Measurements from ENCODE around the gene ALDH1A3. TPM values are rescaled to one million over a fixed set of nuclear protein-coding genes. Genes with fewer than 3 reads are reported as not detected.
A peak's percentile ranks its signal among the peaks of the same experiment; 100 is the strongest.

ALDH1A3 gene
- total and polyA plus RNA-seq, 2 of the 4 experiments (the other 2 are of a cell fraction), result 3.1 to 5.0 TPM

DNA sequence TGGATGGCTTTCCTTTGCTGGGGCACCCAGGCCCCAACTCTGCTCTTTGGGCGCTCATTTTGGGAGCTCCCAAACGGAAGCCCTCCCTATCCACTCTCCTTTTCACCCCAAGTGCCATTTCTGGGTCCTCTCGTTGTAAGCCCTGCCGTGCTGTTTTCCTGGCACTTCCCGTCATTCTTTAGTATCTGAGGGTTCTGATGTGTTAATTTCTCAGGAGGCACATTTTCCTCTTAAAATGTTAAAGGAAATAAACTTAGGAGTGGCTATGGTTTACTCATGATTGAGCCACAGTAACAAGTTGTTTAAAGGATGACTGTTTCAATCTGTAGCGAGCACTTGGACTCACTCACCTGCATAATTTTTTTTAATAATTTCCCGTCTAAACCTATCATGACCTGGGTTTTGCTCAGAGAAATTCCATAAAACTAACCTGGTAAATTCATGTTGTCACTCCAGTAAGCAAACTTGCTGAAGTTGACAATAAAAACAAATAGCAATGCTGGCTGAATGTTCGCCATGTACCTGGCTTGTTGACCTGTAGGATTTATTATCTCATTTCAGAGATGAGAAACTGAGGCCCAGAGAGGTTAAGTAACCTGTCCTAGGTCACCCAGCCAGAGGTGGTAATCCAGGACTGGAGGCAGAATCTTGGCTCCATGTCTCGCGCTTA lies 10.6 kb downstream of the ALDH1A3 start:
- Histone ChIP-seq H3K4ac (ENCODE audit: low read depth, low read length) (no peak overlapping the region), H3K14ac (replicated peaks; ENCODE audit: low read depth, low read length) (no peak overlapping the region), H3K9me3 (ENCODE audit: control insufficient read depth, insufficient read depth, low read length) (no peaks in the 10 kb centered on the region), H3K4me1 (ENCODE audit: control insufficient read depth, insufficient read depth, low read length) (peaks cover 9% of the 10 kb centered on the region), H4K91ac (ENCODE audit: insufficient read depth, low read depth, low read length) (0 out of 2 replicates have a peak overlapping the region, but pooled peaks have one; percentile 23), H4K20me1 (ENCODE audit: insufficient read depth, low read length) (no peaks in the 10 kb centered on the region), H2AK9ac (replicated peaks; ENCODE audit: low read depth, low read length, poor library complexity) (no peak overlapping the region), H3K9ac (ENCODE audit: low read depth, low read length) (no peak overlapping the region), H3K4me3 (ENCODE audit: insufficient read depth, low read depth, low read length) (no peak overlapping the region), H2BK20ac (ENCODE audit: low read depth, low read length) (no peak overlapping the region), H3K27me3 (ENCODE audit: control insufficient read depth, insufficient read depth, low read length) (peaks cover 1% of the 10 kb centered on the region; the same call in 1 of the 2 replicates), H2AK5ac (ENCODE audit: low read depth, low read length) (no peak overlapping the region), H2AFZ (replicated peaks; ENCODE audit: low read length, poor library complexity) (peak overlapping the region; percentile 77), H4K5ac (ENCODE audit: low read depth, low read length) (no peak overlapping the region), H3K79me1 (ENCODE audit: low read depth in 1 of 2, low read length in 2 of 2) (no peaks in the 10 kb centered on the region), H2BK15ac (ENCODE audit: low read depth, low read length) (no peak overlapping the region), H3K27ac (ENCODE audit: insufficient read depth, low read length) (no peak overlapping the region), H3K4me2 (ENCODE audit: low read depth, low read length) (no peak overlapping the region), H3K23ac (ENCODE audit: low read depth, low read length) (no peak overlapping the region), H3K56ac (ENCODE audit: extremely low read depth, insufficient read depth, low read length) (no peak overlapping the region), H3K18ac (ENCODE audit: low read depth, low read length) (no peak overlapping the region), H3K9me1 (ENCODE audit: insufficient read depth, low read length) (peaks cover 2% of the 10 kb centered on the region; the same call in 1 of the 2 replicates), H2BK120ac (ENCODE audit: low read depth, low read length) (peak overlapping the region; percentile 41; the same call in 1 of the 2 replicates), H3K36me3 (ENCODE audit: control insufficient read depth, insufficient read depth, low read length) (no peaks in the 10 kb centered on the region), H2BK5ac (ENCODE audit: low read depth, low read length, poor library complexity, severe bottlenecking) (no peak overlapping the region), H4K8ac (ENCODE audit: low read depth in 2 of 2, low read length in 2 of 2) (peak overlapping the region; percentile 52 to 53; a peak in 1 of 4 replicates)
- 100% methylated on average over 1 of the region's 10 CpGs; no CpG with 5 or more reads in 1 of the 2 experiments for WGBS, 2 experiments (ENCODE audit: extremely low coverage in 2 of 2, insufficient read length in 1 of 2)
- TF ChIP-seq SMC3 (IDR thresholded peaks at IDR 0.05; ENCODE audit: low read depth, low read length) (no peak), MAFK (IDR thresholded peaks at IDR 0.05; ENCODE audit: low read depth, low read length) (no peak), RFX5 (IDR thresholded peaks at IDR 0.05; ENCODE audit: low read depth, low read length) (no peak), RAD21 (IDR thresholded peaks at IDR 0.05; ENCODE audit: low read length) (no peak), FOS (IDR thresholded peaks at IDR 0.05; ENCODE audit: low read depth, low read length) (no peak), POLR2A (IDR thresholded peaks at IDR 0.05; ENCODE audit: low read depth, low read length) (no peak), CHD1 (IDR thresholded peaks at IDR 0.05; ENCODE audit: low read depth, low read length) (no peak), CEBPB (IDR thresholded peaks at IDR 0.05; ENCODE audit: low read depth, low read length) (no peak), NFE2L2 (IDR thresholded peaks at IDR 0.05; ENCODE audit: low read depth, low read length) (no peak), RCOR1 (IDR thresholded peaks at IDR 0.05; ENCODE audit: insufficient replicate concordance, low read length) (no peak)
- TF ChIP-seq, protein P1, sequence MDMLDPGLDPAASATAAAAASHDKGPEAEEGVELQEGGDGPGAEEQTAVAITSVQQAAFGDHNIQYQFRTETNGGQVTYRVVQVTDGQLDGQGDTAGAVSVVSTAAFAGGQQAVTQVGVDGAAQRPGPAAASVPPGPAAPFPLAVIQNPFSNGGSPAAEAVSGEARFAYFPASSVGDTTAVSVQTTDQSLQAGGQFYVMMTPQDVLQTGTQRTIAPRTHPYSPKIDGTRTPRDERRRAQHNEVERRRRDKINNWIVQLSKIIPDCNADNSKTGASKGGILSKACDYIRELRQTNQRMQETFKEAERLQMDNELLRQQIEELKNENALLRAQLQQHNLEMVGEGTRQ (IDR thresholded peaks at IDR 0.05; ENCODE audit: low read depth, low read length), result no peak
- TF ChIP-seq, protein P2, sequence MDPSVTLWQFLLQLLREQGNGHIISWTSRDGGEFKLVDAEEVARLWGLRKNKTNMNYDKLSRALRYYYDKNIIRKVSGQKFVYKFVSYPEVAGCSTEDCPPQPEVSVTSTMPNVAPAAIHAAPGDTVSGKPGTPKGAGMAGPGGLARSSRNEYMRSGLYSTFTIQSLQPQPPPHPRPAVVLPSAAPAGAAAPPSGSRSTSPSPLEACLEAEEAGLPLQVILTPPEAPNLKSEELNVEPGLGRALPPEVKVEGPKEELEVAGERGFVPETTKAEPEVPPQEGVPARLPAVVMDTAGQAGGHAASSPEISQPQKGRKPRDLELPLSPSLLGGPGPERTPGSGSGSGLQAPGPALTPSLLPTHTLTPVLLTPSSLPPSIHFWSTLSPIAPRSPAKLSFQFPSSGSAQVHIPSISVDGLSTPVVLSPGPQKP (IDR thresholded peaks at IDR 0.05; ENCODE audit: borderline replicate concordance, low read depth, low read length), result no peak
- TF ChIP-seq, protein P3, sequence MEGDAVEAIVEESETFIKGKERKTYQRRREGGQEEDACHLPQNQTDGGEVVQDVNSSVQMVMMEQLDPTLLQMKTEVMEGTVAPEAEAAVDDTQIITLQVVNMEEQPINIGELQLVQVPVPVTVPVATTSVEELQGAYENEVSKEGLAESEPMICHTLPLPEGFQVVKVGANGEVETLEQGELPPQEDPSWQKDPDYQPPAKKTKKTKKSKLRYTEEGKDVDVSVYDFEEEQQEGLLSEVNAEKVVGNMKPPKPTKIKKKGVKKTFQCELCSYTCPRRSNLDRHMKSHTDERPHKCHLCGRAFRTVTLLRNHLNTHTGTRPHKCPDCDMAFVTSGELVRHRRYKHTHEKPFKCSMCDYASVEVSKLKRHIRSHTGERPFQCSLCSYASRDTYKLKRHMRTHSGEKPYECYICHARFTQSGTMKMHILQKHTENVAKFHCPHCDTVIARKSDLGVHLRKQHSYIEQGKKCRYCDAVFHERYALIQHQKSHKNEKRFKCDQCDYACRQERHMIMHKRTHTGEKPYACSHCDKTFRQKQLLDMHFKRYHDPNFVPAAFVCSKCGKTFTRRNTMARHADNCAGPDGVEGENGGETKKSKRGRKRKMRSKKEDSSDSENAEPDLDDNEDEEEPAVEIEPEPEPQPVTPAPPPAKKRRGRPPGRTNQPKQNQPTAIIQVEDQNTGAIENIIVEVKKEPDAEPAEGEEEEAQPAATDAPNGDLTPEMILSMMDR (conservative IDR thresholded peaks at IDR 0.05; ENCODE audit: low read depth, low read length), result no peak
- ChIA-PET POLR2A (ENCODE audit: unreplicated experiment) (no interaction called here), CTCF (interaction anchor here (0.8 to 1.6 kb wide), 2 partner anchors 17 to 28 kb away, joined by 3 to 4 read pairs; no protein-coding TSS in a partner anchor)
- dilution Hi-C loops (cut with HindIII; ENCODE audit: low sequenced_read_pairs, unreplicated experiment), result no loop called here
- no peak for ATAC-seq (ENCODE audit: low read depth)
- in situ Hi-C loops (cut with MboI; ENCODE audit: low sequenced_read_pairs), result no loop called here
- BruUV-seq (replicated peaks), result no TSS peak
- DNase-seq, result no peak
- intact Hi-C loops (cut with micrococcal nuclease), result no loop called here

Data from IMR-90 (cell line).